ENCODE data around the gene CD34. TPM values are rescaled to one million over a fixed set of nuclear protein-coding genes. Genes with fewer than 3 reads are reported as not detected.

Gene CD34
- total RNA-seq, 1 donor, result 0.36 TPM

DNA sequence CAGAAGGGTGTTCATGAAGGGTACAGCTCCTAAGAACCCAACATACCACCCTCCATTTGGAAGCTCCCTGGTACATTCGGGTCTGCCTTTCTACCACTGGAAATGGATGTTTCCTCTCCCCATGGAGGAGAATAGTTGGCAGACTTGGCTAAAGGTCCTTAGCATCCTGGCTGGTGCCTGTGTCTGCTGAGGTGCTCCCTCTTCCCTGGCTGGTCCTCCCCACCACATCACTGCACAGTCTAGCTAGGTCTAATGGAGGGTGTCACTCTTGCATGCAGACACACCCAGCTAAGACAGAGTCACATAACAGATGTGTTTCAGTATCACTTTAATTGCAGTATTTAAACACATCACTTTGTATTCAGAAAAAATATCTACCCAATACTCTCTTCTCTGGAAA is 24.7 kb downstream of the CD34 start:
- H3K27ac ChIP-seq (ENCODE audit: low read depth, low read length), result no peak overlapping the region
- H2AFZ ChIP-seq (ENCODE audit: low read length), result no peak overlapping the region
- no peaks in the 10 kb centered on the region for H3K27me3 ChIP-seq (ENCODE audit: insufficient read depth, low read length)
- H3K9me3 ChIP-seq (ENCODE audit: low read depth, low read length), result no peaks in the 10 kb centered on the region
- H3K79me2 ChIP-seq (ENCODE audit: insufficient read depth, low read length), result no peaks in the 10 kb centered on the region
- H3K36me3 ChIP-seq (ENCODE audit: insufficient read depth, low read length), result no peaks in the 10 kb centered on the region
- H3K4me3 ChIP-seq (ENCODE audit: insufficient read depth, low read length), result no peak overlapping the region
- peaks cover 35% of the 10 kb centered on the region for H3K4me1 ChIP-seq (ENCODE audit: insufficient read depth, low read length)
- H4K20me1 ChIP-seq (ENCODE audit: insufficient read depth, low read length), result no peaks in the 10 kb centered on the region
- H3K4me2 ChIP-seq (ENCODE audit: insufficient read depth, low read length), result no peak overlapping the region
- no peak for DNase-seq (ENCODE audit: insufficient read length, low spot score, missing footprints)
- TF ChIP-seq, protein P1, sequence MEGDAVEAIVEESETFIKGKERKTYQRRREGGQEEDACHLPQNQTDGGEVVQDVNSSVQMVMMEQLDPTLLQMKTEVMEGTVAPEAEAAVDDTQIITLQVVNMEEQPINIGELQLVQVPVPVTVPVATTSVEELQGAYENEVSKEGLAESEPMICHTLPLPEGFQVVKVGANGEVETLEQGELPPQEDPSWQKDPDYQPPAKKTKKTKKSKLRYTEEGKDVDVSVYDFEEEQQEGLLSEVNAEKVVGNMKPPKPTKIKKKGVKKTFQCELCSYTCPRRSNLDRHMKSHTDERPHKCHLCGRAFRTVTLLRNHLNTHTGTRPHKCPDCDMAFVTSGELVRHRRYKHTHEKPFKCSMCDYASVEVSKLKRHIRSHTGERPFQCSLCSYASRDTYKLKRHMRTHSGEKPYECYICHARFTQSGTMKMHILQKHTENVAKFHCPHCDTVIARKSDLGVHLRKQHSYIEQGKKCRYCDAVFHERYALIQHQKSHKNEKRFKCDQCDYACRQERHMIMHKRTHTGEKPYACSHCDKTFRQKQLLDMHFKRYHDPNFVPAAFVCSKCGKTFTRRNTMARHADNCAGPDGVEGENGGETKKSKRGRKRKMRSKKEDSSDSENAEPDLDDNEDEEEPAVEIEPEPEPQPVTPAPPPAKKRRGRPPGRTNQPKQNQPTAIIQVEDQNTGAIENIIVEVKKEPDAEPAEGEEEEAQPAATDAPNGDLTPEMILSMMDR (IDR thresholded peaks at IDR 0.05; ENCODE audit: extremely low read depth, low read depth, low read length), result no peak

DNA sequence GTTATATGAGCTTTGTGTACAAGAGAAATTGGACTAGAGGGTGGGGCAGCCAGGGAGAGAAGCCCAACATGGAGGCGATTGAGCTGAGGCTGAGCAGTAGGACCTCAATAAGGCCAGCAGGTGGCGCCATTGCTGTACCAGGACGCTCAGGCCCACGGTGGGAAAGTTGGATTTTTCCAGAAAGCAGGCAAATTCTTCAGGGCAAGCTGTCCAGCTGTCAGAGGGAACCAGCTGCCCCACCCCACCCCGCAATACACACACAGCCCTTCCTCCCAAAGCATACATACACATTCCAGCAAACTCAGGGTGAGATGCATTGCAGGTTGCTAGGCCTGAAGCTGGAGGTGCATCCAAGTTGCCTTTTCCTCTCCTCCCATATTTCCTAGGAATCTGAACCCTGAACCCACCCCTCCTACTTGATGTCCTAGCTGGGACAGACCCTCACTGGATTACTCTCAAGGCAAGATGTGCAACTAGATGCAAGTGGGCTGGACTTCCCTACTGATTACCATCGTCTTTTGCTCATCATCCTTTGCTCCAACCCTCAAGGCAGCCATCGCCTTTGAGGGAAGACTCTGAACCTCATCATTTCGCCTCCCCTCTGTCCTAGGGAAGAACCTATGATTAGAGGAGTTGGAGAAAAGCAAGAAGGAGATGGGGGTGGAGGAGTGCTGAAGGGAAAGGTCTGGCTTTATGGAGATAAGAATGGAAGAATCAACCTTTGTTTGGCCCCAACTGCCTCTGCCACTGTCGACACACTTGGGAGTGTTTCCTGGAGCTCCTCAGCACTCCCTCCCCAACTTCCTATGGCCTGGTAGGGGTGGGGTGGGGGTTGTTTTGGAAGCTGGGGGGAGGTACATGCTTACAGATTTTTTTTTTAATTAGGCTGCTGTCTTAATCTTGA is 25.5 kb downstream of the CD34 start:
- Histone ChIP-seq H4K20me1 (ENCODE audit: insufficient read depth, low read length) (no peaks in the 10 kb centered on the region), H2AFZ (ENCODE audit: low read length) (peak overlapping the region; percentile 98), H3K4me3 (ENCODE audit: insufficient read depth, low read length) (no peak overlapping the region), H3K4me2 (ENCODE audit: insufficient read depth, low read length) (peak overlapping the region; percentile 27), H3K27ac (ENCODE audit: low read depth, low read length) (no peak overlapping the region), H3K9me3 (ENCODE audit: low read depth, low read length) (no peaks in the 10 kb centered on the region), H3K79me2 (ENCODE audit: insufficient read depth, low read length) (no peaks in the 10 kb centered on the region), H3K36me3 (ENCODE audit: insufficient read depth, low read length) (no peaks in the 10 kb centered on the region), H3K4me1 (ENCODE audit: insufficient read depth, low read length) (peaks cover 27% of the 10 kb centered on the region), H3K27me3 (ENCODE audit: insufficient read depth, low read length) (no peaks in the 10 kb centered on the region)
- DNase-seq (ENCODE audit: insufficient read length, low spot score, missing footprints), result peak; percentile 94
- TF ChIP-seq, protein P1 (IDR thresholded peaks at IDR 0.05; ENCODE audit: extremely low read depth, low read depth, low read length), result peak; percentile 99

DNA sequence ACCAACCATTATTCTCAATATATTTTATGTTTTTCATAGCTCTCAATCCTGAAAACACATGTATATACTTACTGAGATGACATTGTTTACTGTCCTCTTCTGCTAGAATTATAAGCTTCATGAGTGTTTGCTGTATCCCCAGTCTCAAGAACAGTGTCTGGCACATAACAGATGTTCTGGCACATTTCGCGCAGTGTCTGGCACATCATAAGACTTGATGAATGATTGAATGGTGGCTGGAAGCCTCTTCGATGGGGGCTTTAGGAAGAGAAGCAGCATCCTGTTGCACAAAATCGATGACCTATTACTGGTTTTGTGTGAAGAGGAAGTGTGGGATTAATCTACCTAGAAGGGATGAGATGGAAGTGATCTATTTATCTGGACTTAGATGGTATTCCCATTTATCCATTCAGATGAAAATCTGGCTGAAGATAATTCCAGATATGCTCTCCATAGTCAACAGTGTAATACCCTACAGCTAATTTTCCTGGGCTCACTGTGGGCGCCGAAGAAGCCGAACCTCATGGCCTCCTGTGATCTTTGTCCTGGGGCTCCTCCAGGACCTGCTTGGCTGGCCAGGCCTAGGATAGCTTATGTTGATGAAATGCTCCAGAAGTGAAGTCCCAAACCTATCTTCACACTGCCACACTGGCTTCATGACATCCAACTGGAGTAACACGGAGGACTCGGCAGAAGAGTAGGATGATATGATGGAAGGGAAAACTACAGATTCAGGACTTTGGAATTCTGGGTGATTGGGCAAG is 26.5 kb downstream of the CD34 start:
- Histone ChIP-seq H3K27me3 (ENCODE audit: insufficient read depth, low read length) (peaks cover 4% of the 10 kb centered on the region), H3K4me2 (ENCODE audit: insufficient read depth, low read length) (peak overlapping the region; percentile 27), H3K4me3 (ENCODE audit: insufficient read depth, low read length) (no peak overlapping the region), H2AFZ (ENCODE audit: low read length) (peak overlapping the region; percentile 98), H3K79me2 (ENCODE audit: insufficient read depth, low read length) (no peaks in the 10 kb centered on the region), H3K27ac (ENCODE audit: low read depth, low read length) (no peak overlapping the region), H3K9me3 (ENCODE audit: low read depth, low read length) (no peaks in the 10 kb centered on the region), H4K20me1 (ENCODE audit: insufficient read depth, low read length) (no peaks in the 10 kb centered on the region), H3K4me1 (ENCODE audit: insufficient read depth, low read length) (peaks cover 18% of the 10 kb centered on the region), H3K36me3 (ENCODE audit: insufficient read depth, low read length) (no peaks in the 10 kb centered on the region)
- TF ChIP-seq, protein P1 (IDR thresholded peaks at IDR 0.05; ENCODE audit: extremely low read depth, low read depth, low read length), result no peak
- DNase-seq (ENCODE audit: insufficient read length, low spot score, missing footprints), result no peak
